HEK293T (cell line): ENCODE results near the gene OOEP.
"Not testable (repeated sequence)": the region's sequence is repeated elsewhere in the genome, so short reads cannot be mapped to it uniquely, and the experiment has no call there.

ENCODE experiments used
- CTCF ChIA-PET: fragments of 350-600 bp; formaldehyde crosslinking; extraction: SDS; loops from one replicate; lab custom pipeline; 2021; ENCODE audit warnings: antibody characterized with exemption, inconsistent platforms; lab: Yijun Ruan, JAX
- POLR2A ChIA-PET: fragments of 350-600 bp; formaldehyde crosslinking; extraction: SDS; loops from one replicate; lab custom pipeline; 2020; ENCODE audit warnings: antibody characterized with exemption, inconsistent platforms; lab: Yijun Ruan, JAX
- DNase-seq: peaks from one replicate; pipeline ENCODE4 v3.0.0; 2012; ENCODE audit warnings: mixed read lengths; ENCODE audit errors: extremely low spot score
- ARNT ChIP-seq: fragments of 450-650 bp; IDR thresholded peaks from 2 replicates; pipeline ENCODE4 v1.6.1; 2017; ENCODE audit warnings: mild to moderate bottlenecking
- BHLHE40 ChIP-seq: fragments of 450-650 bp; IDR thresholded peaks from 2 replicates; pipeline ENCODE4 v1.6.1; 2016; ENCODE audit warnings: mild to moderate bottlenecking, moderate library complexity, borderline replicate concordance
- CTBP1 ChIP-seq: fragments of 450-650 bp; IDR thresholded peaks from 2 replicates; pipeline ENCODE4 v1.6.1; 2016; ENCODE audit warnings: borderline replicate concordance
- ELF4 ChIP-seq: fragments of 450-650 bp; IDR thresholded peaks from 2 replicates; pipeline ENCODE4 v1.6.1; 2017; ENCODE audit warnings: antibody characterized with exemption
- FOXA1 ChIP-seq: fragments of 450-650 bp; IDR thresholded peaks from 2 replicates; pipeline ENCODE4 v1.6.1; 2016; ENCODE audit warnings: mild to moderate bottlenecking
- FOXK2 ChIP-seq: fragments of 450-650 bp; IDR thresholded peaks from 2 replicates; pipeline ENCODE4 v1.6.1; 2016; ENCODE audit warnings: mild to moderate bottlenecking
- FOXM1 ChIP-seq: fragments of 450-650 bp; IDR thresholded peaks from 2 replicates; pipeline ENCODE4 v1.6.1; 2017; ENCODE audit warnings: mild to moderate bottlenecking, borderline replicate concordance
- HDGF ChIP-seq: fragments of 450-650 bp; IDR thresholded peaks from 2 replicates; pipeline ENCODE4 v1.6.1; 2017; ENCODE audit warnings: antibody characterized with exemption, borderline replicate concordance
- L3MBTL2 ChIP-seq: fragments of 450-650 bp; conservative IDR thresholded peaks from 2 replicates; pipeline ENCODE4 v1.6.1; 2016; ENCODE audit warnings: mild to moderate bottlenecking
- LEF1 ChIP-seq: fragments of 450-650 bp; IDR thresholded peaks from 2 replicates; pipeline ENCODE4 v1.6.1; 2017; ENCODE audit warnings: mild to moderate bottlenecking, borderline replicate concordance
- NFRKB ChIP-seq: fragments of 450-650 bp; IDR thresholded peaks from 2 replicates; pipeline ENCODE4 v1.6.1; 2016; ENCODE audit warnings: mild to moderate bottlenecking, moderate library complexity
- SP1 ChIP-seq: fragments of 450-650 bp; IDR thresholded peaks from 2 replicates; pipeline ENCODE4 v1.6.1; 2017
- SUZ12 ChIP-seq: fragments of 450-650 bp; IDR thresholded peaks from 2 replicates; pipeline ENCODE4 v1.6.1; 2016; ENCODE audit warnings: mild to moderate bottlenecking
- TARDBP ChIP-seq: fragments of 450-650 bp; IDR thresholded peaks from 2 replicates; pipeline ENCODE4 v1.6.1; 2016
- ZNF384 ChIP-seq: fragments of 450-650 bp; IDR thresholded peaks from 2 replicates; pipeline ENCODE4 v1.6.1; 2016
- TF ChIP-seq, protein P1 (sequence below): fragments of 450-650 bp; IDR thresholded peaks from 2 replicates; pipeline ENCODE4 v1.6.1; 2016

Gene OOEP

DNA sequence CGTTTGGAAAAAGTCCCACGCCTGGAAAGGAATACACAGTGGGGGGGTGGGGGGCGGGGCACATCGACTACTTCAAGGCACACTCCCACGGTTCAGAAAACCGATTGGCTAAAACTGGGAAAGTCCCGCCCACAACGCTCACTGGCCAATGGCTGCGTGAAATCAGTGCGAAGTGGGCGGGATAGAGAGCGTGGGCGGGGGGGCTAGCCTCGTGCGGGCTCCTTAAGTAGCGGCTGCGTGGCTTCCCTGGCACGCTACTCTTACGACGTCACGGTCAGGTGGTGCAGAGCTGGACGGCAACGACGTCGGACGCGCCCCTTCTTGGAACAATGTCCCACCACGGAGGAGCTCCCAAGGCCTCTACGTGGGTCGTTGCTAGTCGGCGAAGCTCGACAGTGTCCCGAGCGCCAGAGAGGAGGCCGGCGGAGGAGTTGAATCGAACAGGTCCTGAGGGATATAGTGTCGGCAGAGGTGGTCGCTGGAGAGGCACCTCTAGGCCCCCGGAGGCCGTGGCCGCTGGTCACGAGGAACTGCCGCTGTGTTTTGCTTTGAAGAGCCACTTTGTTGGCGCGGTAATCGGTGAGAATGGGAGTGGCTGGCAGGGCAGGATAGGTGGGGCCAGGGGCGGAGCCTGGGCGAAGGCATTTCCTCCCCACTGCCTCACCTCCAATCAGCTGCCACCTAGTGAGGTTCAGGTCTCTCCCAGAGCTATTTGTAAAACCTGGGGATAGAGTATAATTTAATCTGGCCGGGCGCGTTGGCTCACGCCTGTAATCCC is 25.1 kb upstream of the OOEP start, which contains the start of gene DDX43:
Gene DDX43, plus strand, starts transcription at position 252 of the 778 bp plus-strand sequence. Its CDS starts 78 bp downstream, at position 330.
- POLR2A ChIA-PET, result interaction anchor here (0.6 to 1.3 kb wide), 2 partner anchors 68 to 85 kb away, joined by 3 to 4 read pairs; no protein-coding TSS in a partner anchor
- CTCF ChIA-PET, result interaction anchor here (0.5 to 0.7 kb wide), 2 partner anchors 66 to 78 kb away, joined by 3 read pairs; no protein-coding TSS in a partner anchor
- no peak for DNase-seq
- TF ChIP-seq ARNT (no peak), BHLHE40 (no peak), CTBP1 (no peak), ZNF384 (no peak)

DNA sequence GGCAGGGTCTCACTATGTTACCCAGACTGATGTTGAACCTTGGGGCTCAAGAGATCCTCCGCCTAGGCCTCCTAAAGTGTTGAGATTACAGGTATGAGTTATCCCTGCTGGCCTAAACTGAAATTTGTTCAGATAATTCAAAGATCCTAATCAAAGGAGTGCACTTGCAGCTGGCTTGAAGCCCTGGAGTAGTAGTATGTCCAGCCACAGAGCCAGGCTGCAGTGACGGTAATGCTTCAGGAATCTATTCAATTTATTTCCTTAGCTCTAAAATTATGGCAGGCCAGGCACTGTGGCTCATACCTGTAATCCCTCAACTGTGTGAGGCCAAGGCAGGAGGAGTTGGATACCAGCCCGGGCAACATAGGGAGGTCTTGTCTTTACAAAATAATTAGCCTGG is 23.6 kb upstream of the OOEP start:
- DNase-seq, result no peak
- CTCF ChIA-PET, result no interaction called here
- TF ChIP-seq BHLHE40 (no peak), HDGF (no peak), LEF1 (no peak), TARDBP (no peak), FOXM1 (no peak), ELF4 (no peak), ZNF384 (no peak), CTBP1 (no peak), FOXA1 (no peak), ARNT (no peak), NFRKB (no peak), FOXK2 (no peak), L3MBTL2 (no peak), SUZ12 (no peak), SP1 (no peak)
- TF ChIP-seq, protein P1, sequence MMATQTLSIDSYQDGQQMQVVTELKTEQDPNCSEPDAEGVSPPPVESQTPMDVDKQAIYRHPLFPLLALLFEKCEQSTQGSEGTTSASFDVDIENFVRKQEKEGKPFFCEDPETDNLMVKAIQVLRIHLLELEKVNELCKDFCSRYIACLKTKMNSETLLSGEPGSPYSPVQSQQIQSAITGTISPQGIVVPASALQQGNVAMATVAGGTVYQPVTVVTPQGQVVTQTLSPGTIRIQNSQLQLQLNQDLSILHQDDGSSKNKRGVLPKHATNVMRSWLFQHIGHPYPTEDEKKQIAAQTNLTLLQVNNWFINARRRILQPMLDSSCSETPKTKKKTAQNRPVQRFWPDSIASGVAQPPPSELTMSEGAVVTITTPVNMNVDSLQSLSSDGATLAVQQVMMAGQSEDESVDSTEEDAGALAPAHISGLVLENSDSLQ, result no peak
- POLR2A ChIA-PET, result no interaction called here

DNA sequence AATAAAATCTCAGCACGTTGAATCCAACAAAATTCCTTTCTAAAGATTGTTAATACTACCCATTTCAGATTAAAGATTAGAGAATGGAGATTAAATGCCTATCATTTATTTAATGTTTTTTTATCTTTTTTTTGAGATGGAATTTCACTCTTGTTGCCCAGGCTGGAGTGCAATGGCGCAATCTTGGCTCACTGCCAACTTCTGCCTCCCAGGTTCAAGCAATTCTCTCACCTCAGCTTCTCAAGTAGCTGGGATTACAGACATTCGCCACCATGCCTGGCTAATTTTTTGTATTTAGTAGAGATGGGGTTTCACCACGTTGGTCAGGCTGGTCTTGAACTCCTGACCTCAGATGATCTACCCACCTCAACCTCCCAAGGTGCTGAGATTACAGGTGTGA is 22.5 kb upstream of the OOEP start:
- POLR2A ChIA-PET, DNase-seq: not testable (repeated sequence)
- CTCF ChIA-PET, result interaction anchor here (0.6 kb wide), 1 partner anchor 981 kb away, joined by 6 read pairs; no protein-coding TSS in a partner anchor

DNA sequence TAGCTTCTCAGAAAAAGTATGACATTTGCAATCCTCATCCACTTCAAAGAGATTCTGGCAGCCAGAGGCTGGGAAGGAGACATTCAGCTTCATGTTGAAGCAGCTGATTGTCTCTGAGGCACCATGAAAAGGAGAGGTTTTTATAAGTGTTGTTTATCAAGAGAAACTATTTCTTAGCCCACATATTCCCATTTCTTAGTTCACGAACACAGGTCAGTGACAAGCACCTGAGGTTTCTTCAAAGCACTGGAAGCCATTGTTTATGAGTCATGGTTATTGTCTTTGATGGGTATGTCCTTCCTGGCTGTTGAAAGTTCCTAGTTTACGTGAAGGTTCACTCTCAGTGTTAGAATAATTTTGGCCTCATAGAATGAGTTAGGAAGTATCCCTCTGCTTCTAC is 22.0 kb upstream of the OOEP start:
- POLR2A ChIA-PET, result interaction anchor here (0.6 kb wide), 1 partner anchor 70 kb away, joined by 3 read pairs; the partner anchor contains the start of gene MTO1
- no peak for TF ChIP-seq FOXM1
- CTCF ChIA-PET, result no interaction called here
- no peak for DNase-seq

DNA sequence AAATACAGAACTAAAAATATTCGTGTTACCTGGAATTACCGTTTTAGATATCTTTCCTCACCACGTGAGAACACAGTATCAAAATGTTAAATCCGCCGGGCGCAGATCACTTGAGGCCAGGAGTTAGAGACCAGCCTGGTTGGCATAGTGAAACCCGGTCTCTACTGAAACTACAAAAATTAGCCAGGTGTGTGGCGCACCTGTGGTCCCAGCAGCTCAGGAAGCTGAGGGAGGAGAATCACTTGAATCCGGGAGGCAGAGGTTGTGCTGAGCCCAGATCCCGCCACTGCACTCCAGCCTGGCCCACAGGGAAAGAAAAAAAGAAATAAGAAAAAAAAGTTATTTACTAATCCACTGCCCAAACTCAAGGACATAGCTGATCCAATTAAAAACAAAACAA is 20.2 kb upstream of the OOEP start:
- TF ChIP-seq LEF1 (no peak), FOXA1 (no peak), FOXK2 (no peak)
- ChIA-PET POLR2A (interaction anchor here (2.3 kb wide), 1 partner anchor 71 kb away, joined by 10 read pairs; the partner anchor contains the start of gene MTO1), CTCF (interaction anchor here (2.5 kb wide), 1 partner anchor 104 kb away, joined by 11 read pairs; no protein-coding TSS in a partner anchor)
- no peak for DNase-seq

DNA sequence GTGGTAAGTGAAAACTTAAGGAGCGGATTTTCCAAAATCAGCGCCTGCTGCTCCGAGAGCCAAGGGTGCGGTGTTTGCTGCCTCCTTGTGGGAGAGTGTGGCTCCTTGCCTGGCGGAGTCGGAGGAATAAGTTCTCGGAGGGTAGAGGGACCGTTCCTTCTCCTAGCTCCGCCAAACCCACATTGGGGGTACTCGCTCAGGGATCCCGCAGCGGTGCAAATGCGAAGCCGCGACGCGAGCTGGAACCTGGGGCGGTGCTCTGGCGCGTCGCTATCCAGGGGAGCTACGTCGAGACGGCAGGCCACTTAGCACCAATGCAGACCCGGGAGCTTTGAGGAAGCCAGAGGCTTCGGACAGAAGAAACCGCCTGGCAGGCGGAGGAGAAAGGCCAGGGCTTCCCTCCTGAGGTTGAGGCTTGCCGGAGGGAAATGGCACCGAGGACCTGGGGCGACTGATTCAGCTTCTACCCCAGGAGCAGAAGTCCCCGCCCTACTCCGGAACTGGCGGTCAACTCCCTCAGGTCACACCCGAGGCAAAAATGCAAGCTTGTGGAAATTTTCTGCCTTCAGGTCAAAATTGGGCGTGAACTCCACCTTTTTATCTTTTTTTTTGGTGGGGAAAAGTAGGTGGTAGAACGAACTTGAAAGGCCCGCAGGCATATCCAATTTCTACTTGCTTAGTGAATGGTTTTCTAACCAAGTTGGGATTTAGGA is 19.3 kb upstream of the OOEP start:
- DNase-seq, result peak; percentile 76
- TF ChIP-seq ARNT, result no peak
- TF ChIP-seq L3MBTL2, result peak; percentile 80
- POLR2A ChIA-PET, result interaction anchor here (0.6 to 2.3 kb wide), 5 partner anchors 11 to 125 kb away, joined by 3 to 10 read pairs (median 3); partner anchors contain the start of gene MTO1
- CTCF ChIA-PET, result interaction anchor here (0.7 to 2.5 kb wide), 9 partner anchors 12 to 327 kb away, joined by 3 to 11 read pairs (median 4); no protein-coding TSS in a partner anchor

DNA sequence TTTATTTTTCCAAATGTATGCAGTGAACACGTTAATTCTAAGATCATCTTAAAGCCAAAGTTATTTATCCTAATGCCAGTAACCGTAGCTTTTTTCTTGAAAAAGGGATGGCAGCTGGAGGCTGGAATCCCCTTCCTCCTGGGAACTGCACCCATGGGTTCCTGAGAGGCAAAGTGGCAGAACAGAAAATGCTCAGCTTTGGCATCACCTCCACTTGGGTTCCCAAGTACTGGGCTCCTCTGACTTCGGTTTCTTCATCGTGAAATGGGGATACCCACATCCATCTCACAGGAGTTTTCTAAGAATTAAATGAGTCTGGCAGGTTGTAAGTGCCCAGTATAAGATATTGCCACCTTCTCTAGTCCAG is 18.7 kb upstream of the OOEP start:
- POLR2A ChIA-PET, result interaction anchor here (1.2 to 2.3 kb wide), 3 partner anchors 10 to 126 kb away, joined by 3 to 10 read pairs (median 3); partner anchors contain the start of gene MTO1
- CTCF ChIA-PET, result interaction anchor here (0.6 to 2.5 kb wide), 7 partner anchors 26 to 184 kb away, joined by 3 to 11 read pairs (median 5); no protein-coding TSS in a partner anchor
- no peak for DNase-seq
- TF ChIP-seq ELF4, result no peak
- TF ChIP-seq FOXK2, result no peak
- TF ChIP-seq LEF1, result no peak
- no peak for TF ChIP-seq FOXA1
- TF ChIP-seq CTBP1, result no peak
- TF ChIP-seq NFRKB, result no peak
- no peak for TF ChIP-seq FOXM1
- TF ChIP-seq ZNF384, result no peak
- TF ChIP-seq HDGF, result no peak
- TF ChIP-seq, protein P1, result no peak
- no peak for TF ChIP-seq ARNT
- no peak for TF ChIP-seq BHLHE40
- no peak for TF ChIP-seq SP1
- TF ChIP-seq SUZ12, result no peak
- no peak for TF ChIP-seq TARDBP
- no peak for TF ChIP-seq L3MBTL2
